Karpas-422 (cell line): ENCODE data around the gene PLET1. TPM values are rescaled to one million over a fixed set of nuclear protein-coding genes. Genes with fewer than 3 reads are reported as not detected.

Experiments
- DNase-seq: peaks from one replicate; pipeline ENCODE4 v3.0.0-alpha.2; 2015
- H2AFZ ChIP-seq: fragments of 200-600 bp; sonication (generic); 2 replicates; pipeline ENCODE4 v1.6.1; 2014; ENCODE audit warnings: antibody characterized with exemption, low read length, mixed read lengths
- H3K27ac ChIP-seq: fragments of 200-600 bp; sonication (generic); 2 replicates; pipeline ENCODE4 v1.5.1; 2014; ENCODE audit warnings: mild to moderate bottlenecking, low read length, moderate library complexity
- H3K27me3 ChIP-seq: fragments of 200-600 bp; sonication (generic); 2 replicates; pipeline ENCODE4 v1.6.1; 2014; ENCODE audit warnings: low read length, mixed read lengths
- H3K36me3 ChIP-seq: fragments of 200-600 bp; sonication (generic); 2 replicates; pipeline ENCODE4 v1.6.1; 2014; ENCODE audit warnings: low read length, mixed read lengths; ENCODE audit not compliant: insufficient read depth
- H3K4me1 ChIP-seq: fragments of 200-600 bp; sonication (generic); 2 replicates; pipeline ENCODE4 v1.6.1; 2014; ENCODE audit warnings: mild to moderate bottlenecking, low read length, mixed read lengths
- H3K4me2 ChIP-seq: fragments of 200-600 bp; sonication (generic); 2 replicates; pipeline ENCODE4 v1.6.1; 2014; ENCODE audit warnings: low read length, low read depth, mild to moderate bottlenecking; ENCODE audit not compliant: poor library complexity, severe bottlenecking
- H3K4me3 ChIP-seq: fragments of 200-600 bp; sonication (generic); 2 replicates; pipeline ENCODE4 v1.5.1; 2014; ENCODE audit warnings: mild to moderate bottlenecking, antibody characterized with exemption, low read length, mixed read lengths
- H3K79me2 ChIP-seq: fragments of 200-600 bp; sonication (generic); 2 replicates; pipeline ENCODE4 v1.6.1; 2014; ENCODE audit warnings: mild to moderate bottlenecking, low read length, mixed read lengths
- H3K9ac ChIP-seq: fragments of 200-600 bp; sonication (generic); 2 replicates; pipeline ENCODE4 v1.6.0; 2014; ENCODE audit warnings: low read length
- H3K9me2 ChIP-seq: fragments of 200-600 bp; sonication (generic), shearing (Covaris generic); replicated peaks from 2 replicates; pipeline ENCODE4 v1.6.0; 2014; ENCODE audit warnings: mild to moderate bottlenecking, low read length, moderate library complexity; ENCODE audit not compliant: insufficient read depth
- H3K9me3 ChIP-seq: fragments of 300-700, 200-600 bp; sonication (generic); 2 replicates; pipeline ENCODE4 v1.6.1; 2014; ENCODE audit warnings: low read length, mixed read lengths
- H4K20me1 ChIP-seq: fragments of 200-600 bp; sonication (generic); 2 replicates; pipeline ENCODE4 v1.6.1; 2014; ENCODE audit warnings: mild to moderate bottlenecking, antibody characterized with exemption, low read length, low read depth; ENCODE audit not compliant: insufficient read depth
- total RNA-seq: library from RNA; depleted of rRNA; stranded (reverse); fragments of >200 nt; shearing (Covaris generic); gene quantifications from 2 replicates; pipeline ENCODE4 v1.2.3, GENCODE V29; 2014; ENCODE audit warnings: low replicate concordance

The PLET1 gene
- total RNA-seq, 1 experiment from 2014 or later: not detected

- Histone ChIP-seq H3K79me2 (peaks cover 26% of the 10 kb centered on the region), H3K27me3 (no peaks in the 10 kb centered on the region), H4K20me1 (no peaks in the 10 kb centered on the region), H3K4me1 (peaks cover 9% of the 10 kb centered on the region), H3K4me2 (no peak overlapping the region), H3K9me2 (no peaks in the 10 kb centered on the region), H3K27ac (no peak overlapping the region), H3K4me3 (no peak overlapping the region), H3K9me3 (no peaks in the 10 kb centered on the region), H3K36me3 (0 out of 2 replicates have a peak, but pooled peaks cover 3% of the 10 kb centered on the region), H2AFZ (no peak overlapping the region), H3K9ac (no peak overlapping the region)
- DNase-seq: no peak
Measured at GRCh38 chr11:112228706-112229105, 32.0 kb downstream of the PLET1 start.

GRCh38 chr11:112227471-112227870, 33.2 kb downstream of the PLET1 start:
- H3K79me2 ChIP-seq: peaks cover 26% of the 10 kb centered on the region
- no peak overlapping the region for H3K27ac ChIP-seq

DNA sequence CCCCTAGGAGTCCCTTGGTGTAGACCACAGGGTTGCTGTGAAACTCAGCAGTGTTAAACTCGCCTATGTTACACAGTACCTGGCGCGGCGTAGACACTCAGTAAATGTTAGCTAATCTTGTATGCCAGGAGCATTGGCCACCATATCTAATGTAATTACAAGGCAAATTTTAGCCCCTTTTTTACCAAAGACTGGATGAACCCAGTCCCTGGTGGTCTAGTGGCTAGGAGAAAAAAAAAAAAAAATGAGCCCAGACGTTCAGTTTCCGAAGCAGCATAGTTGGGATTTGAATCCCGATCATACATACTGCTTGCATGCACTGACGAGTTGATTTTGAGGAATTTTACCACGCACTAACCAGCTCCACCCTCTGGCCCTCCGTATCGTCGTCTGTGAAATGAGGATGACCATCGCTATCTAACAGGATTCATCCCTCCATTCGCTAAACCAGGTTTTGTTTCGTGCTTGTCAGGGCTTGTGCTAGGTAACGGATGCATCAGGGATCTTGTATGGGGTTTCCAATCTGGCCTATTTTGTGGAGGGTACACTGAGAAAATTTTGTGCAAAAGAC, 33.7 kb downstream of the PLET1 start:
- no peak overlapping the region for H3K27ac ChIP-seq

More at GRCh38 chr11:112227471-112227870, 33.2 kb downstream of the PLET1 start:
- H3K27me3 ChIP-seq: no peaks in the 10 kb centered on the region
- H3K4me3 ChIP-seq: peak overlapping the region; percentile 82
- H3K4me1 ChIP-seq: peaks cover 9% of the 10 kb centered on the region
- H3K9me2 ChIP-seq: no peaks in the 10 kb centered on the region
- no peaks in the 10 kb centered on the region for H3K9me3 ChIP-seq
- H3K36me3 ChIP-seq: 0 out of 2 replicates have a peak, but pooled peaks cover 3% of the 10 kb centered on the region
- H2AFZ ChIP-seq: no peak overlapping the region
- peak overlapping the region; percentile 91 for H3K4me2 ChIP-seq
- H4K20me1 ChIP-seq: no peaks in the 10 kb centered on the region
- DNase-seq: no peak
- H3K9ac ChIP-seq: peak overlapping the region; percentile 81

DNA sequence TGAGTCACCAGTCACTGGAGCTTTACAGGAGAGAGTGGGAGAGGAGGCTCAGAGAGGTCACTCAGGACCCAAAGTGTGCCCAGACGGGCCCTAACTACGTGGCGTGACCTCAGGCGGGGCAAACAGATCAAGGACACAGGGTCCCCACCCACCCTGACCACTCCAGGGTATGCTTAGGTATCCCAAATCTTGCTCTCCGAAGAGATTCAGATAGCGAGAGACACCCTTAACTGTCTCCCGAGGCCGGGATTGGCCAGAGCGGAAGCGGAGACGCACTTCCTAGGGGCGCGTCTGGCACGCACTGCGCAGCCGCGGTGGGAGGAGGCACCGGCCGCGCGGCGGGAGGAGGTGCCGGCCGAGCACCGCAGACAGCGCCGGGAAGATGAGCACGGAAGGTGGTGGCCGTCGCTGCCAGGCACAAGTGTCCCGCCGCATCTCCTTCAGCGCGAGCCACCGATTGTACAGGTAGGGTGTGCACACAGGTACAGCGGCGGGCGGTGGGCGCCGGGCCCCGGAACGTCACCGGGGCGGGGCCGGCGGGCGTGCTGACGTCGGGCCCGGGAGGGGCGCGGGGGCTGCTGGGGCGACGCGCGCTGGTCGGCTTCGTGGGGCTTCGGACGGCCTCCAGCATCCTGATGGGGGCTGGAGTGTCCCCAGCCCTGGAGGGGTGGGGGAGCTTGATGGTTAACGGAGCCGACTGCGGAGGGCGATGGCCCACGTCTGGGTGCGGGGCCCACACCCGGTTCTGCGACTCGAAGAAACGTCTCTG, 34.4 kb downstream of the PLET1 start, which contains the start of gene PTS:
TSS of gene PTS (plus strand) at position 367 of the 769 bp plus-strand sequence. CDS start at position 383, 16 bp downstream.
- Histone ChIP-seq H3K27ac (no peak within 1 kb of the TSS), H4K20me1 (no peaks in the 10 kb centered on the region), H3K36me3 (0 out of 2 replicates have a peak, but pooled peaks cover 3% of the 10 kb centered on the region), H3K27me3 (no peaks in the 10 kb centered on the region), H2AFZ (peak within 1 kb of the TSS; percentile 56), H3K79me2 (peaks cover 26% of the 10 kb centered on the region), H3K9me3 (no peaks in the 10 kb centered on the region), H3K9me2 (no peaks in the 10 kb centered on the region), H3K4me1 (peaks cover 9% of the 10 kb centered on the region), H3K9ac (peak within 1 kb of the TSS; percentile 81), H3K4me3 (peak within 1 kb of the TSS; percentile 82), H3K4me2 (peak within 1 kb of the TSS; percentile 91)
- DNase-seq: peak; percentile 89

More for the DNA sequence above, 33.7 kb downstream of the PLET1 start:
- DNase-seq: no peak
- peak overlapping the region; percentile 81 for H3K9ac ChIP-seq
- H4K20me1 ChIP-seq: no peaks in the 10 kb centered on the region
- peak overlapping the region; percentile 82 for H3K4me3 ChIP-seq
- no peaks in the 10 kb centered on the region for H3K9me3 ChIP-seq
- H2AFZ ChIP-seq: no peak overlapping the region; the same call in 1 of the 2 replicates
- H3K27me3 ChIP-seq: no peaks in the 10 kb centered on the region
- H3K9me2 ChIP-seq: no peaks in the 10 kb centered on the region
- peak overlapping the region; percentile 91 for H3K4me2 ChIP-seq
- H3K36me3 ChIP-seq: 0 out of 2 replicates have a peak, but pooled peaks cover 3% of the 10 kb centered on the region
- peaks cover 26% of the 10 kb centered on the region for H3K79me2 ChIP-seq
- peaks cover 9% of the 10 kb centered on the region for H3K4me1 ChIP-seq

GRCh38 chr11:112225753-112226061, 35.0 kb downstream of the PLET1 start:
- Histone ChIP-seq H3K9me2 (no peaks in the 10 kb centered on the region), H3K4me3 (peak overlapping the region; percentile 82), H4K20me1 (no peaks in the 10 kb centered on the region), H3K79me2 (peaks cover 26% of the 10 kb centered on the region), H3K27ac (no peak overlapping the region), H3K27me3 (no peaks in the 10 kb centered on the region), H3K36me3 (0 out of 2 replicates have a peak, but pooled peaks cover 3% of the 10 kb centered on the region), H3K9me3 (no peaks in the 10 kb centered on the region), H3K4me2 (peak overlapping the region; percentile 91), H3K4me1 (peaks cover 9% of the 10 kb centered on the region), H3K9ac (peak overlapping the region; percentile 81), H2AFZ (peak overlapping the region; percentile 56)
- DNase-seq: no peak

DNA sequence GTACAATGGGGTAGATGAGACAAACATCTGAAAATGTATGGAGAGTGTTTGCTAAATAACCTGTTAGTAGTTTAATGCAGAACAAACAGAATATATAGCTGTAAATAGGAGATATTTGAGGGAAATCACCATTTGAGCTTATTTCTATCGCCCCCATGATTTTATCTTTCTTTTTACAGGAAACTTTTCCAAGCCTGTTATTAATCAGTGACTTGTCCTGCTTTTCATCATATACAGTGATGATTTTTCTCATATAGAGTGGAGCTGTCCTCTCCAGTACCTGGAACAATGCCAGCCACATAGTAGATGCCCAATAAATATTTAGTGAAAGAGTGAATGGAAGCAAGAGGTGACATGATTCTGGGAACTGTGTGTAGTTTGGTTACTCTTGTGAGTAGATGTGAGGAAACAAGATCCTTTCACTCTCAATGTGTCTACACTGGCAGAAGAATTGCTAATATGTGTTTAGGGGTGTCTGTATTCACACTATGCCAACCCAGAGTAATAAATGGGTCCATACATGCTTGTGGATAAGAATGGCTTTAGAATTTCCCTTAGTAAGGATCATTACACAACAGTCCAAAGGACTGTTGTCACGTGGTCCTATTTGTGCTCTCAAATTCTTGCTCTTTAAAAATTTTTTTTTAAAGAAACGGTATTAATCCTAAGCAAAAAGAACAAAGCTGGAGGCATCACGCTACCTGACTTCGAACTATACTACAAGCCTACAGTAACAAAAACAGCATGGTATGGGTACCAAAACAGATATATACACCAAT, 36.7 kb downstream of the PLET1 start:
- Histone ChIP-seq H3K36me3 (no peaks in the 10 kb centered on the region), H3K4me2 (no peak overlapping the region), H2AFZ (no peak overlapping the region), H3K27me3 (no peaks in the 10 kb centered on the region), H3K27ac (no peak overlapping the region), H3K79me2 (peaks cover 25% of the 10 kb centered on the region), H3K9ac (no peak overlapping the region), H3K9me2 (no peaks in the 10 kb centered on the region), H4K20me1 (no peaks in the 10 kb centered on the region), H3K9me3 (no peaks in the 10 kb centered on the region), H3K4me1 (peaks cover 9% of the 10 kb centered on the region), H3K4me3 (no peak overlapping the region)
- no peak for DNase-seq

DNA sequence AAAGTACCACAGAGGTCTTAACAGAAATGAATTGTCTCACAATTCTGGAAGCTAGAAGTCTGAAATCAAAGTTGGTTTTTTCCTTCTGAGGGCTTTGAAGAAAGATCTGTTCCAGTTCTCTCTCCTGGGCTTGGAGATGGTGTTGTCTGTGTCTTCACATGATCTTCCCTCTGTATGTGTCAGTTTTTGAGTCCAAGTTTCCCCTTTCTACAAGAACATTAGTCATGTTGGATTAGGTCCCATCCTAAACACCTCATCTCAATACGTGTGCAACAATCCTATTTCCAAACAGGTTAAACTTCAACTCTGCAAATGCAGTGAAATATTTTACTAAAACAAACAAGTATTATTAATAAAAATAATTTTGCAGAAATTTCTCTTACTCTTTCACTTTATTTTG, 37.5 kb downstream of the PLET1 start:
- H3K9me2 ChIP-seq: no peaks in the 10 kb centered on the region
- DNase-seq: no peak
- no peaks in the 10 kb centered on the region for H3K36me3 ChIP-seq
- H3K27ac ChIP-seq: no peak overlapping the region
- peaks cover 9% of the 10 kb centered on the region for H3K4me1 ChIP-seq
- H3K27me3 ChIP-seq: no peaks in the 10 kb centered on the region
- H3K4me3 ChIP-seq: no peak overlapping the region
- no peaks in the 10 kb centered on the region for H3K9me3 ChIP-seq
- H2AFZ ChIP-seq: no peak overlapping the region
- H3K9ac ChIP-seq: no peak overlapping the region
- H3K79me2 ChIP-seq: peaks cover 16% of the 10 kb centered on the region
- no peak overlapping the region for H3K4me2 ChIP-seq
- no peaks in the 10 kb centered on the region for H4K20me1 ChIP-seq

DNA sequence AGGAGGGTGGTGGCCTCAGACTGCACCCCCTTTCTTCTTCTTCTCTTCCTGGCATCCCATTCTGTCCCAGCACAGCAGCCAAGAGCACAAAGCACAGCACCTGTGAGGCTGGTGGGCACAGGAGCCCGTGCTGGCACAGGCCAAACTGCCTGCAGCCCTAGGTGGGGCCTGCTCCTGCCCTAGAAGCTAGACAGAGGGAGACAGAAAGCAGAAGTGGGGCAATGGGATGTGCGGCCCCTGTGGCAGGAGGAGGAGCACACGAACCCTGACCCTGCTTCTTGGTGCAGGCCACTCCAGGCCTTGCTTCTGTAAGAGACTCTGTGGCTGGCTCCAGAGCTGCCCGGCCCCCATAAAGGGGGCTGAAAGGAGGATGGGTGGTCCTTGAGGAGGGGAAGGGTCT, 38.4 kb downstream of the PLET1 start:
- no peak overlapping the region for H3K9ac ChIP-seq

More for the DNA sequence above, 38.4 kb downstream of the PLET1 start:
- no peaks in the 10 kb centered on the region for H3K27me3 ChIP-seq
- peaks cover 8% of the 10 kb centered on the region for H3K79me2 ChIP-seq
- no peak overlapping the region for H2AFZ ChIP-seq
- no peak overlapping the region for H3K27ac ChIP-seq
- no peak overlapping the region for H3K4me2 ChIP-seq
- no peak overlapping the region for H3K4me3 ChIP-seq
- peaks cover 3% of the 10 kb centered on the region for H3K4me1 ChIP-seq
- H3K9me3 ChIP-seq: no peaks in the 10 kb centered on the region
- no peak for DNase-seq
- no peaks in the 10 kb centered on the region for H3K9me2 ChIP-seq
- H4K20me1 ChIP-seq: no peaks in the 10 kb centered on the region
- no peaks in the 10 kb centered on the region for H3K36me3 ChIP-seq
